Activated CD8-positive, alpha-beta memory T cell treated with anti-CD3 and anti-CD28 coated beads, Interleukin-2, amount 50 U/mL, for 24 hours (primary cell): ENCODE results near the gene PHACTR1.
"Not testable (repeated sequence)": the region's sequence is repeated elsewhere in the genome, so short reads cannot be mapped to it uniquely, and the experiment has no call there.

Source experiments
- DNase-seq: peaks from one replicate; pipeline ENCODE4 v3.0.0-alpha.2; 2020; ENCODE audit errors: extremely low read depth

The PHACTR1 gene

DNA sequence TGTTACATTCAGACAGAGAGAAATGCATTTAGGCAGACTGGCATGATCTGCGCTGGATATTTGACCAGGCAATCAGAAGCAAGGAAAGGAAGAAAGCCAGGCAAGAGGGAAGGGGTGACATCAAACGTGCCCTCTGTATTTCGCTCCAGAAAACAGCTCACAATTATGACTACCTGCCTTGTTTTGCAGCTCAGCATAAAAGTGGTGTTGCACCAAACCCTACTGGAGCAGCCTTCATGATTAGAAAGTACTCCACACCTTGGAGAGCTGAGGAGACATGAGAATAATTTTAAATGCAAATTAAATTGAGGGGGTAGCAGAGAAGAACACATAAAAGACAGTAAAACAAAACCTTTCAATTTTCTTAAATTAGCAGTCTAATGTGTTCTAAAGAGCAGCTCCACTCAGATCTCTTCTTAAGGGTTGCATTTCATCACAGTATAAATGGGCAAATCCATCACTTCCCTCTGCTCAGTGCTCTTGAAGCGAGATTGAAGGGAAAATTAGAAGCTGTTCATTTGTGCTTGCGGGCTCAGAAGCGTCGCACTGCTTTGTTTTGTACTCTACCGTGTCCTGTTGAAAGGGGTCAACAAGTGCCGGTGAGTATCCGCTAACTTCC lies at the start of gene PHACTR1:
PHACTR1 (plus strand) TSS at position 470 of the 619 bp plus-strand sequence.
- DNase-seq = no peak

DNA sequence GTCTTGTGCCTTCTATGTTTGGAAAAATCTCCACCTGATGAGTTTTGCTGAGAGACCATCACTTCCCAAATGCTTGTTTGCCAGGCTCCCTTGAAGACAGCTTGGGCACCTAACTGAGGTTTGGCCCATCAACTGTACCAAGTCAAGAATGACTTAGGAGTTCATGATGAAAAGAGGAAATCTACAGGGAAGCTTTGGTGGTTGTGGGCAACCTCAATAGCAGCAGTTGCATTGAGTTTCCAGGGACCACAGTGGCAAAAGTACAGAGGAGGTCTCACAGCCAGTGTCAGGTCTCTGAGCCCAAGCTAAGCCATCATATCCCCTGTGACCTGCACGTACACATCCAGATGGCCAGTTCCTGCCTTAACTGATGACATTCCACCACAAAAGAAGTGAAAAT lies 49.7 kb upstream of the PHACTR1 start:
- DNase-seq = no peak

DNA sequence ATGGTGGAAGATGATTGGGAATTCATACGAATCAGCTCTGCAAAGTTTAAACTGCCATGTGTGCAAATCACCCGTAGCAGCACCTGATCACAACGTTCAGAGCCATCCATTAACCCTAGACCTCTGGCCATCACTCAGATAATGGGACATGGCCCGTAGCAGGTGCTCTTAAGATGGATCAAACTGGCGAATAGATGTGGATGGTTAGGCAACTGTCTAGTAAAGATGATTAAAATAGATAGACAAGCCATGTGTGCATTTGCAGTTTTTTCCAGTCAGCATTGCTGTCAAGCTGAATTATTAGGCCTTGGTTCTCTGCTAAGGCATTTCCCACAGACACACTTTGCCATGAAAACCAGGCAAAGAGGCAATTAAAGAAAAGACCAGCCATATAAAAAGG lies 40.6 kb upstream of the PHACTR1 start:
- no peak for DNase-seq

DNA sequence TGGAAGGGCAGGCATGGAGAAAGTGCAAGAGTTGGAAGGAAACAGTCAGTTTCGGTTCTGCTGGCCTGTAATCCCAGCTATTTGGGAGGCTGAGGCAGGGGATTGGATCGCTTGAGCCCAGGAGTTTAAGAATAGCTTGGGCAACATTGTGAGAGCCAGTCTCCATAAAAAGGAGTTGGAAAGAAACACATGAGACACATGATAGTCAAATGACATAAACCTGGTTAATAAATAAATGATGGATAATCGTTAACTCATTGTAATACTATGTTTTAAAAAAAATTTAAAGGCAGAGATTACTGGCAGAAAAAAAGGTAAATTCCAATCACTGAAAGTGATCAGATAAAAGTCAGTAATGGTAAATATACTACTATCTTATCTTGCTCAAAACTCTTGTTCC lies 37.2 kb upstream of the PHACTR1 start:
- no peak for DNase-seq

GRCh38 chr6:12693122-12693521 lies 23.4 kb upstream of the PHACTR1 start:
- no peak for DNase-seq

GRCh38 chr6:12698298-12698697 lies 18.3 kb upstream of the PHACTR1 start:
- DNase-seq = no peak

- DNase-seq = no peak
Measured at GRCh38 chr6:12704946-12705345, 11.6 kb upstream of the PHACTR1 start.

GRCh38 chr6:12709116-12709515 lies 7.5 kb upstream of the PHACTR1 start:
- DNase-seq = no peak

DNA sequence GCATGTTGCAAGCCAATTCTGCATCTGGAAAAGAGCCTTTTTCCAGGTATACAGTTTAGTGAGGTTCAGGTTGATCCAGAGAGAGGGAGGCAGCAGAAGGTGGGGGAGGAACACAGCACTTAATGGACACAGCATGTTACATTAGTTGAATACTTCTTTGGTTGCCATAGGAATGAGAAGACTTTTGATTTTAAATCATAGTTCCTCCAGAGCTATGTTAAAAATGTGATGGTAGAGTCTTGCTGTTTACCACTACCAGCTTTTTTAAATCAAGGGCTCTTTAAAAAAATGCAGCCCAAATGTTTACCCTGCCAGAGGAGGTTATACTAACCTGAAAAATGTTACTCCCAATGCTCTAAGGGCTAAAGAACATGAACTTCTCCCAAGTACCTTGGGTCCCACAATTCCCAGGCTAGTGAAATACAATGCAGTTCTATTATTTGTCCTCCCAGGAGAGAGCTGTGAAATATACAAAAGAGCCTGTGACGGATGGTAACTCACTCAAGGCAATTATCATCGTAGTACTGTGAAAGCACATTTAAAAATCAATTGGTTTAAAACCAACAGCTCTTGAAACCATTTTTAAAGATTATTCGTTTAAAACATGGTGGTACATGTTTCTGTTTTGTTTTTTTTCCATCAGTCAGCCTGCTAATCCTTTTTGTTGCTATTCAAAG lies 6.9 kb upstream of the PHACTR1 start:
- DNase-seq = no peak

GRCh38 chr6:12710921-12711320 lies 5.6 kb upstream of the PHACTR1 start:
- DNase-seq = no peak

DNA sequence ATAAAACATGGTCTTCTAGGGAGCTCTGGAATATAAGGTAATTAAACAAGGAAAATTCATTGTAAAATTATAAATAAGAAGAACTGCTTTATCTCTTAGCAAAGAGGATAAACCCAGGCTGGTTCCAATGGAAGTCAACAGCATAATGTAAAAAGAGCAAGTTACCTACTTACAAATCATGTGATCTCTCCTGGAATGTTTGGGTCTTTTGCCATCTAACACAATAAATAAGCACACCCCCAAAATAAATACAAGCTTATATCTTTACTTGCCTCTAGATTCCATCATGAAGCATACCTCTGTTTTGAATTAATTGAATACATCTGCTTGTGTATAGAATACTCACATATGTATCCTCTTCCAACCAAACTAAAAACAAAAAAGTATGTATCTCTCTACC lies 2.5 kb upstream of the PHACTR1 start:
- no peak for DNase-seq

GRCh38 chr6:12715437-12715836 lies 1.1 kb upstream of the PHACTR1 start:
- no peak for DNase-seq

DNA sequence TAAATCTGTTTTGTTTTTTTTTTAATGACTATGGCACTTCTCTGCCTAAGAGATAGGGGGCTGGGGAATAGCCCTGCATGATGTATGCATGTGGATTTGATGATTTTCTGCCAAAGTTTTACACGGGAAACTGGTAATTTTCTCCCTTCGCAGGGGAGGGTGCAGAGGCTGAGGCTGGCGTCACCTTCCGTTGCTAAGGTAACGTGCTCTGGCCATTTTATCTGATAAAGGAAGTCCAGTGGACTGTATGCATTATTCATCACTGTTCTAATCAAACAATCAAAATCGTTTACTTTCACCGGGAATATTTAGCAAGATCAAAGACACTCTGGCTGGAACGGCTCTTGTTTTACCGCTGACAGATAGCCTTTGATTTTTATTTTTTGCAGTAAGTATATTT lies 789 bp downstream of the PHACTR1 start:
- DNase-seq = no peak

DNA sequence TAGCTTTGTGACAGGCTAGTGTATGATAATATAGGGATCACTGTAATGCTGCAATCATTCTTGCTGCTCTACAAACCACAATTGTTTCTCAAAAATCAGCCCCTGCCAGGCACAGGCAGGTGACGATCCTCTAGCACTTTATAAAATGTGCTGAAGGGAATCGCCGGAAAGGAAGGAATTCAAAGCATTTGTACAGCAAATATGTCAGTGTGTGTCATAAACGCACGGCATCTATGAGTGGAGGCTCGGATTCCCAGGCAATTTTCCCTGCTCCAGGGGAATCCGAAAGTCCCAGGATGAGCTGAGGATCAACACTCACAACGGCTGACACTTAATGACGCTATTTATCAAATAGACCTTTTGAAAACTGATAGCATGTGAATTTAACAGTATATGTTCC lies 1.4 kb downstream of the PHACTR1 start:
- DNase-seq = no peak

DNA sequence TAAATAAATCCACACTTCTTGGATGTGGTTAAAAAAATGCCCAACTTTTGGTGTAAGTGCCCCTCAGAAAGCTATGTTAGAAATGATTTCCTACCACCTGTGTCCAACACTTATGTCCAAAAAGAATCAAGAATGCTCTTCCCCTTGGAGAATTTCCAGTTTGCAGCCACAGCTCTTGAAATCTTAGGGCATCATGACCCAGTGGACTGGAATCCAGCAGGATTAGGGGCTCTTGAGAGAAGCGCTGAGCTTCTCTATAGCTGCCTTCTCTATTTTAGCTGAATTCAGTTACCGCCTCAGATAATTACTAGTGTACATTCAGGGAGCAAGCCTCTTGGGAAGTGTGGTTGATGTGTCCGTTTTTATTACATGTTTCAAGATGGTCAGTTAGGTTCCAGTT lies 2.5 kb downstream of the PHACTR1 start:
- DNase-seq = no peak

GRCh38 chr6:12720310-12720709 lies 3.7 kb downstream of the PHACTR1 start:
- no peak for DNase-seq

- no peak for DNase-seq
Measured at GRCh38 chr6:12725263-12725662, 8.7 kb downstream of the PHACTR1 start.

DNA sequence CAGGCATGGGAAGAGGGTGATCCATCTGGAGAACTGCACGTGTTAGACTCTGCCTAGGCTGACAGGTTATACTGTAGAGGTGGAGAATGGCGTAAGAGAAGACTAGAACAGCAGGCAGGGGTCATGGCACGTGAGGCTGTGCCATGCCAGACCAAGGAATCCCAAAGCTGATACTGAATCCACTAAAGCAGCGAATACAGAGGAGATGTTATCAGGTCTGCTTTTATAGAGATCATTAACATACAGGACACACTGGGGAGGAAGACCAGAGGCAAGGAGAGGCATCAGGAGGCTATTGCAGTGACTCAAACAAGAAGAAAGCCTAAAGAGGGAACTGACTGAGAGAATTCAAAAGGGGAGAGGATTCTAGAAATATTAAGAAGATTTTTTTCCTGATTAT lies 12.9 kb downstream of the PHACTR1 start:
- no peak for DNase-seq

DNA sequence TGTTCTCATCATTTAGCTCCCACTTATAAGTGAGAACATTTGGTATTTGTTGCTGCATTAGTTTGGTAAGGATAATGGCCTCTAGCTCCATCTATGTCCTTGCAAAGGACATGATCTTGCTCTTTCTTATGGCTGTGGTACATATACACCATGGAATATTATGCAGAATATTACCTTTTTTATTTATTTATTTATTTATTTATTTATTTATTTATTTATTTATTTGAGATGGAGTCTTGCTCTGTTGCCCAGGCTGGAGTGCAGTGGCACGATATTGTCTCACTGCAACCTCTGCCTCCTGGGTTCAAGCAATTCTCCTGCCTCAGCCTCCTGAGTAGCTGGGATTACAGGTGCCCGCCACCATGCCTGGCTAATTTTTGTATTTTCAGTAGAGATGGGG lies 14.2 kb downstream of the PHACTR1 start:
- DNase-seq = not testable (repeated sequence)

DNA sequence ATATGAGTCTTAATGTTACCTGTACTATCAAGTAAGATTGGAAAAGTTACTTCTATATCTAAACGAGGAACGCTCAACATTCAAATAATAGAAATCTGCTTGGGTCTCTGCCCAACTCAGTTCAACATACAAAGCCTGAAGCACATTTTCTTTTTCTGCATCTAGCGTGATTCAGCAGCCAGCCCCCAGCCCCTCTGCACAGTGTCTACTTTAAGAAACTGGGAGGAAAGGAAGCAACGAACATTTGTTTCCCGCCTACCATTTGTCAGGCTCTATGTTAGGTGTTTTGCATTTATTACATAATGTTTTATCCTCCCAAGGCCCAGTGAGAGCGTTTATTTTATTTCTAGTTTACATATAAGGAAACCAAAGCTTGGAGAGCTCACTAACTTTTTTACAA lies 17.3 kb downstream of the PHACTR1 start:
- DNase-seq = no peak

GRCh38 chr6:12735786-12736185 lies 19.2 kb downstream of the PHACTR1 start:
- DNase-seq = no peak

- no peak for DNase-seq
Measured at GRCh38 chr6:12748411-12748810, 31.8 kb downstream of the PHACTR1 start.

DNA sequence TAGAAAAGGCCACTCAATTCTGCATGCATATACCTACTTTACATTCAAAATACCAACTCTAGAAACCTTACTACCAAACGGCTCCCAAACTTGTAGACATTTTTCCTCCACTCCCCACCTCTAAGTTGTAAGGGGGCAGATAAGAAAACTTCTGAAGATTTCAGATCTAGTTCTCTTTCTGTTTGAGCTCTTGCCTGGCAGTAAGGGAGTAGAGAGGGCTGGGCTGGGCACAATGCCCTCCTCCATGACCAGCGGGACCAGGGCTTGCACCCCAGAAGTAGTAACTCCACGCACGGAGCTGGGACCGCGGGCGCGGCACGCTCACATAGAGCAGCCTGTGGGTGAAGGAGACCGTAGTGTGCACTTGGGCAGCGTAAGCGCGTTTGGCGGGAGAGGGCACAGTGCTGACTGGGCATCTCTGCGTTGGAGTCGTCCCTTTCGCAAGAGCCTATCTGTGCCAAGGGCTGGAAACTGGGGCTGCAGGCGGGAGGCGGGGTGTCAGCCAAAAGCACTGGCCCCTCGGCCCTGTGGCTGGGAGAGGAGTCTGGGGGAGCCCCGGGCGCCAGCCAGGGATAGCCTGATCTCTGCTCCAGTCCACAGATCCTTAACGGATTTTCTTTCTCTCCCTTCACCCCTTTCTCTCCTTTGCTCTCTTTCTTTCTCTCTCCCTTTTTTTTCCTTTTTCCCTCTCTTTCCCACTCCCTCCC lies 32.4 kb downstream of the PHACTR1 start:
- no peak for DNase-seq
